Endothelial cell of umbilical vein (primary cell): ENCODE results near the gene CACNA1E. TPM values are rescaled to one million over a fixed set of nuclear protein-coding genes. Genes with fewer than 3 reads are reported as not detected.

Experiments used
- BruUV-seq: library from RNA; stranded (reverse); fragments of 400-500 nt; replicated peaks from 2 replicates; lab custom pipeline; 2021; lab: Mats Ljungman, UMichigan
- CTCF ChIA-PET: fragments of 300-600, 350-600 bp; sonication (Branson Sonifier 250); formaldehyde crosslinking; loops from one replicate; lab custom pipeline; 2021; ENCODE audit warnings: antibody characterized with exemption, inconsistent platforms; lab: Charles Lee
- POLR2A ChIA-PET: fragments of 300-600, 350-600 bp; sonication (Branson Sonifier 250); formaldehyde crosslinking; loops from one replicate; lab custom pipeline; 2021; ENCODE audit warnings: antibody characterized with exemption, inconsistent platforms; lab: Charles Lee
- DNase-seq: peaks from one replicate; pipeline ENCODE4 v3.0.0-alpha.2; 2011; ENCODE audit warnings: low read depth, low spot score
- FAIRE-seq: peaks from 2 replicates; lab custom pipeline; 2011; peaks lifted over from hg19 to GRCh38; lab: Jason Lieb, UNC
- H2AFZ ChIP-seq: 2 replicates; pipeline ENCODE4 v1.6.0; 2012; ENCODE audit warnings: low read depth, low read length, control low read depth, inconsistent platforms
- H3K27ac ChIP-seq: 2 replicates; pipeline ENCODE4 v1.5.1; 2011; ENCODE audit warnings: low read depth, mild to moderate bottlenecking, control low read depth, low read length, moderate library complexity; ENCODE audit not compliant: insufficient read depth
- H3K27me3 ChIP-seq, 2 experiments: 2 replicates each; pipeline versions ENCODE4 v1.6.0 to v1.6.1; 2011; ENCODE audit warnings: low read length in 2 of 2, mixed read lengths in 1 of 2; ENCODE audit not compliant: control insufficient read depth in 2 of 2, insufficient read depth in 2 of 2
- H3K36me3 ChIP-seq, 2 experiments: 2 replicates in 1 of 2; 3 replicates in 1 of 2; pipeline ENCODE4 v1.5.1; 2011; ENCODE audit warnings: low read length in 2 of 2, mild to moderate bottlenecking in 1 of 2, moderate library complexity in 1 of 2; ENCODE audit not compliant: control insufficient read depth in 2 of 2, insufficient read depth in 2 of 2; ENCODE audit errors: extremely low read depth in 1 of 2
- H3K4me1 ChIP-seq: 3 replicates; pipeline ENCODE4 v1.5.1; 2011; ENCODE audit warnings: mild to moderate bottlenecking, low read length; ENCODE audit not compliant: control insufficient read depth, insufficient read depth; ENCODE audit errors: extremely low read depth
- H3K4me2 ChIP-seq: 2 replicates; pipeline ENCODE4 v1.6.1; 2011; ENCODE audit warnings: low read length, control low read depth, mixed read lengths; ENCODE audit not compliant: insufficient read depth
- H3K4me3 ChIP-seq, 3 experiments: fragments of 200-600 bp in 1 of 3; sonication (generic), shearing (Covaris generic) in 1 of 3; replicated peaks in 1 of 3; 2 replicates each; pipeline ENCODE4 v1.5.1; 2011 to 2016; ENCODE audit warnings: control low read depth in 3 of 3, low read length in 3 of 3, mild to moderate bottlenecking in 2 of 3, inconsistent platforms in 1 of 3, low read depth in 1 of 3, moderate library complexity in 1 of 3; ENCODE audit not compliant: insufficient read depth in 1 of 3
- H3K79me2 ChIP-seq: 2 replicates; pipeline ENCODE4 v1.6.0; 2012; ENCODE audit warnings: low read length, inconsistent platforms; ENCODE audit not compliant: control insufficient read depth, insufficient read depth
- H3K9ac ChIP-seq: replicated peaks from 2 replicates; pipeline ENCODE3; 2011; ENCODE audit warnings: low read length, control low read depth; ENCODE audit not compliant: insufficient read depth; ENCODE audit errors: extremely low read depth
- H3K9me1 ChIP-seq: replicated peaks from 3 replicates; pipeline ENCODE4 v1.6.0; 2011; ENCODE audit warnings: mild to moderate bottlenecking, low read length; ENCODE audit not compliant: control insufficient read depth, insufficient read depth; ENCODE audit errors: extremely low read depth
- H3K9me3 ChIP-seq: replicated peaks from 2 replicates; pipeline ENCODE4 v1.5.1; 2012; ENCODE audit warnings: low read length, inconsistent platforms; ENCODE audit not compliant: control insufficient read depth, insufficient read depth
- H4K20me1 ChIP-seq: replicated peaks from 2 replicates; pipeline ENCODE3; 2011; ENCODE audit warnings: mild to moderate bottlenecking, low read length; ENCODE audit not compliant: control insufficient read depth, insufficient read depth; ENCODE audit errors: extremely low read depth
- EZH2 ChIP-seq: IDR thresholded peaks from 2 replicates; pipeline ENCODE4 v1.6.1; 2012; ENCODE audit warnings: borderline replicate concordance, low read depth, mild to moderate bottlenecking, moderate library complexity, low read length, inconsistent platforms; ENCODE audit not compliant: severe bottlenecking
- FOS ChIP-seq: IDR thresholded peaks from 2 replicates; pipeline ENCODE4 v1.6.1; 2011; ENCODE audit warnings: mild to moderate bottlenecking, low read length, moderate library complexity, borderline replicate concordance; ENCODE audit not compliant: insufficient read depth
- GATA2 ChIP-seq: IDR thresholded peaks from 2 replicates; pipeline ENCODE4 v1.7.0; 2011; ENCODE audit warnings: low read depth, mild to moderate bottlenecking, moderate library complexity, mixed read lengths, low read length; ENCODE audit not compliant: insufficient read length, insufficient read depth
- JUN ChIP-seq: IDR thresholded peaks from 2 replicates; pipeline ENCODE4 v1.6.1; 2011; ENCODE audit warnings: borderline replicate concordance, low read depth; ENCODE audit not compliant: insufficient read length, insufficient read depth
- MYC ChIP-seq: IDR thresholded peaks from one replicate; pipeline ENCODE4 v1.6.1; 2011; ENCODE audit warnings: mild to moderate bottlenecking, low read depth, low read length
- POLR2A ChIP-seq: IDR thresholded peaks from 2 replicates; pipeline ENCODE4 v1.6.1; 2012; ENCODE audit warnings: low read depth, mild to moderate bottlenecking, control low read depth, low read length
- POLR2AphosphoS5 ChIP-seq: IDR thresholded peaks from 2 replicates; pipeline ENCODE4 v1.6.1; 2012; ENCODE audit warnings: low read depth, mild to moderate bottlenecking, control low read depth, low read length, moderate library complexity; ENCODE audit not compliant: insufficient read depth
- dilution Hi-C: fragments of 300-500 bp; cut with MboI; formaldehyde crosslinking; loops from one replicate; pipeline ENCODE4 v1.15.0; 2019; ENCODE audit warnings: low sequenced_read_pairs; ENCODE audit not compliant: extremely low pct_ligation_motif_present
- intact Hi-C: fragments of 100-400 bp; cut with micrococcal nuclease; formaldehyde crosslinking; loops from one replicate; pipeline ENCODE4 v1.10.0; 2022
- polyA plus RNA-seq, 4 experiments: library from polyadenylated mRNA; depleted of rRNA in 3 of 4; stranded (reverse) in 3 of 4; unstranded in 1 of 4; fragments of >200 nt; gene quantifications; 2 replicates each; pipeline versions ENCODE4 v1.2.1 to v1.2.3, GENCODE V29; 2011 to 2012; ENCODE audit warnings: missing spikeins in 1 of 4
- total RNA-seq: library from RNA; stranded (reverse); gene quantifications from 2 replicates; pipeline ENCODE4 v1.2.3, GENCODE V29; 2021
- TF ChIP-seq, protein P1 (sequence below), 2 donors: IDR thresholded peaks; 1 replicate in 1 of 2; 2 replicates in 1 of 2; pipeline ENCODE4 v1.5.1; 2011; ENCODE audit warnings: low read length in 2 of 2, mild to moderate bottlenecking in 2 of 2, moderate library complexity in 2 of 2, control low read depth in 1 of 2, inconsistent platforms in 1 of 2, low read depth in 1 of 2; ENCODE audit not compliant: insufficient read depth in 1 of 2; ENCODE audit errors: extremely low read depth in 1 of 2
- TF ChIP-seq, protein P2 (sequence below): IDR thresholded peaks from 2 replicates; pipeline ENCODE4 v1.6.1; 2011; ENCODE audit not compliant: insufficient read depth, insufficient read length

CACNA1E gene
- total and polyA plus RNA-seq, 2 donors (not counting 3 experiments of a cell fraction or from before 2014, with no cell fraction given) = not detected

DNA sequence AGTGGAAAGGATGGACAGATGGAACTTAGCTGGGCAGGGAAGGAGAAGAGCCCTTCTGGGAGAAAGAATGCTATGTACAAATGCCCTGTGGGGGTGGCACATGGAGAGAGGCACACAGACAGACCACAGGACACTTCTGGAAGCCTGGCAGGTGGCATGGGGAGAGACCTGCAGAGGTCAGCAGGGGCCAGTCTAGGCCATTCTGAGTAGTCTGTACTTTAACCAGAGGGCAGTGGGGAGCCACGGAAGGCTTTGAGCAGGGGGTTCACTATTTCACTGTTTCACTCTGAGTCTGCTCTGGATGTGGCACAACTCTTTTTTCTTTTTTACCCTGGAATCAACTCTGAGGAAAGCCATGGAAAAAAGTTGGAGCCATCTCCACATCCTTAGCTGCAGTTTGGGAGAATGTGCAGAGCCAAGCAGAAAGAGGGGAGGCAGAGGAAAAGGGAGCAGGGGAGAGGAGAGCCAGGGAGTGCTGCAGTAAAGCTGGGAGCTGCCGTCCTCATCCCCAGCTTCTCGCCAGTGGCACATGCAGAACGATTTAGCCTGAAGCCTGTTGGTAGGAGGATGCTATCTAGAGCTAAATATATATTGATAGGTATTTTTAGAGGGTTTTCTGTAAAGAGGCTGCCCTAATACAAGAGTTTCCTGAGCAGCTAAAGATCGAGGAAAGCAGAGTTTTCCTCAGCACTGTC lies 34.0 kb downstream of the CACNA1E start:
- ChIA-PET CTCF (no interaction called here), POLR2A (no interaction called here)
- Histone ChIP-seq H3K79me2 (no peaks in the 10 kb centered on the region), H3K9me3 (no peaks in the 10 kb centered on the region), H4K20me1 (no peaks in the 10 kb centered on the region), H2AFZ (no peak overlapping the region), H3K36me3 (no peaks in the 10 kb centered on the region), H3K27me3 (no peaks in the 10 kb centered on the region), H3K4me2 (no peak overlapping the region), H3K9me1 (no peaks in the 10 kb centered on the region), H3K4me3 (no peak overlapping the region), H3K4me1 (no peaks in the 10 kb centered on the region), H3K9ac (no peak overlapping the region), H3K27ac (no peak overlapping the region)
- DNase-seq = no peak
- intact Hi-C loops (no loop called here), dilution Hi-C loops (no loop called here)
- TF ChIP-seq FOS (no peak), JUN (no peak), EZH2 (no peak), MYC (no peak), GATA2 (no peak), POLR2AphosphoS5 (no peak), POLR2A (no peak)
- TF ChIP-seq, protein P1, sequence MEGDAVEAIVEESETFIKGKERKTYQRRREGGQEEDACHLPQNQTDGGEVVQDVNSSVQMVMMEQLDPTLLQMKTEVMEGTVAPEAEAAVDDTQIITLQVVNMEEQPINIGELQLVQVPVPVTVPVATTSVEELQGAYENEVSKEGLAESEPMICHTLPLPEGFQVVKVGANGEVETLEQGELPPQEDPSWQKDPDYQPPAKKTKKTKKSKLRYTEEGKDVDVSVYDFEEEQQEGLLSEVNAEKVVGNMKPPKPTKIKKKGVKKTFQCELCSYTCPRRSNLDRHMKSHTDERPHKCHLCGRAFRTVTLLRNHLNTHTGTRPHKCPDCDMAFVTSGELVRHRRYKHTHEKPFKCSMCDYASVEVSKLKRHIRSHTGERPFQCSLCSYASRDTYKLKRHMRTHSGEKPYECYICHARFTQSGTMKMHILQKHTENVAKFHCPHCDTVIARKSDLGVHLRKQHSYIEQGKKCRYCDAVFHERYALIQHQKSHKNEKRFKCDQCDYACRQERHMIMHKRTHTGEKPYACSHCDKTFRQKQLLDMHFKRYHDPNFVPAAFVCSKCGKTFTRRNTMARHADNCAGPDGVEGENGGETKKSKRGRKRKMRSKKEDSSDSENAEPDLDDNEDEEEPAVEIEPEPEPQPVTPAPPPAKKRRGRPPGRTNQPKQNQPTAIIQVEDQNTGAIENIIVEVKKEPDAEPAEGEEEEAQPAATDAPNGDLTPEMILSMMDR (IDR thresholded peaks at IDR 0.05; ENCODE audit: extremely low read depth in 1 of 2, insufficient read depth in 1 of 2, low read depth in 1 of 2, low read length in 2 of 2) = no peak
- TF ChIP-seq, protein P2, sequence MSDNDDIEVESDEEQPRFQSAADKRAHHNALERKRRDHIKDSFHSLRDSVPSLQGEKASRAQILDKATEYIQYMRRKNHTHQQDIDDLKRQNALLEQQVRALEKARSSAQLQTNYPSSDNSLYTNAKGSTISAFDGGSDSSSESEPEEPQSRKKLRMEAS = no peak
- no peak for FAIRE-seq
- no TSS peak for BruUV-seq
